ENCODE results near the gene SLC16A6.
"Not testable (repeated sequence)": the region's sequence is repeated elsewhere in the genome, so short reads cannot be mapped to it uniquely, and the experiment has no call there.

The SLC16A6 gene

GRCh38 chr17:68289473-68289872, 1.5 kb downstream of the SLC16A6 start:
- no peak for DNase-seq

- no peak for DNase-seq
Observed at GRCh38 chr17:68288804-68289203, 2.1 kb downstream of the SLC16A6 start.

- DNase-seq, result no peak
Observed at GRCh38 chr17:68288375-68288774, 2.6 kb downstream of the SLC16A6 start.

- DNase-seq, result not testable (repeated sequence)
Observed at GRCh38 chr17:68281965-68282364, 9.0 kb downstream of the SLC16A6 start.

GRCh38 chr17:68277807-68278206, 13.1 kb downstream of the SLC16A6 start:
- no peak for DNase-seq

- DNase-seq, result not testable (repeated sequence)
Observed at GRCh38 chr17:68276339-68276738, 14.6 kb downstream of the SLC16A6 start.

GRCh38 chr17:68273722-68274121, 17.2 kb downstream of the SLC16A6 start:
- DNase-seq, result no peak

- DNase-seq, result not testable (repeated sequence)
Observed at GRCh38 chr17:68265833-68266232, 25.1 kb downstream of the SLC16A6 start.

GRCh38 chr17:68263101-68263681, 27.7 kb downstream of the SLC16A6 start:
- peak; percentile 15 for DNase-seq

GRCh38 chr17:68262467-68262866, 28.5 kb downstream of the SLC16A6 start:
- not testable (repeated sequence) for DNase-seq

GRCh38 chr17:68260051-68260762, 30.7 kb downstream of the SLC16A6 start:
- DNase-seq, result no peak

- not testable (repeated sequence) for DNase-seq
Observed at GRCh38 chr17:68259648-68259951, 31.3 kb downstream of the SLC16A6 start.

GRCh38 chr17:68258890-68259647, 31.9 kb downstream of the SLC16A6 start:
- DNase-seq, result not testable (repeated sequence)

GRCh38 chr17:68257934-68258333, 33.0 kb downstream of the SLC16A6 start:
- no peak for DNase-seq

GRCh38 chr17:68256701-68257100, 34.2 kb downstream of the SLC16A6 start:
- DNase-seq, result not testable (repeated sequence)

- no peak for DNase-seq
Observed at GRCh38 chr17:68255731-68256538, 35.0 kb downstream of the SLC16A6 start.

GRCh38 chr17:68255151-68255550, 35.8 kb downstream of the SLC16A6 start:
- DNase-seq, result no peak

- not testable (repeated sequence) for DNase-seq
Observed at GRCh38 chr17:68253426-68253825, 37.5 kb downstream of the SLC16A6 start.

GRCh38 chr17:68249354-68249765, 41.6 kb downstream of the SLC16A6 start:
- DNase-seq, result no peak

- no peak for DNase-seq
Observed at GRCh38 chr17:68248891-68249290, 42.0 kb downstream of the SLC16A6 start.

- no peak for DNase-seq
Observed at GRCh38 chr17:68248199-68248825, 42.6 kb downstream of the SLC16A6 start.

- DNase-seq, result peak; percentile 87
Observed at GRCh38 chr17:68247445-68248198, 43.3 kb downstream of the SLC16A6 start, which contains the start of gene AMZ2. AMZ2 (plus strand) TSS chr17:68248043; CDS start chr17:68250188, 2,145 bp downstream.

Measured in kidney glomerular epithelial cell (primary cell).